HL-60/S4 treated with phorbol 12-myristate 13-acetate at 8.2 ng/mL for 4 days and 3 days (cell line): ENCODE data around the gene MLLT3.
"Not testable (repeated sequence)": the region's sequence is repeated elsewhere in the genome, so short reads cannot be mapped to it uniquely, and the experiment has no call there.

Experiments
- in situ Hi-C: fragments of 300-500 bp; cut with MboI; formaldehyde crosslinking; loops from 2 replicates; pipeline ENCODE4 v1.15.0; 2022; ENCODE audit warnings: low sequenced_read_pairs

MLLT3 gene

DNA sequence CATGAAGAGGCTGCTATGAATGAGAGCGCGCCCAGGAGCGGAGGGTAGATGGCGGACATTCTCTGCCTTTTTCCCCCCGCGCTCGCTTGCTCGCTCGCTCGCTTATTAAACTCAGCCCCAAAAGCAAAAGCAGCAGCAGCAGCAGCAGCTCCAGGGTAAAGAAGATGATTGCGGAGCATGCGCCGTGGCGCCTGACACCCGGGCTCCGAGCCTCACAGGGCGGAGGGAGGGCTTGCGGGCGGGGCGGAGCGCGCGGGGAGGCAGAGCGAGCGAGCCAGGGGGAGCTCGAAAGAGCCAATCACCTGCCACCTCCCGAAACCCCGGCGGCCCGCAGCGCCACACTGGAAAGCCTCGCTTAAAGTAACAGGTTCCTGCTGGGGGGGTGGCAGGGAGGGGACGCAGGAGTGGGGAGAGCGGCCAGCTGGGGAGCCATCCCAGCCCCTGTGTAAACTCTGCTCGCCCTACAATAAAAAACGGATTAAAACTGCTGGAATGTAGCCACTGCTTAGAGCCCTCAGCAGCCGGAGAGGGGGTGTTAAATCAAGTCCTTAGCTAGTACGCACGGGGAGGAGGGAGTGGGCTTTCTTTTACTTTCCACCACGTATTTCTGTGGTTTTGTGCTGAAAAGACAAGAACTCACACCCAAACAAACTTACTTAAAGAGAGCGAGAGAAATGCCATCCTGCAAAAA lies at the start of gene MLLT3:
TSS of gene MLLT3 (minus strand) at position 170 of the 691 bp plus-strand sequence.
- in situ Hi-C loops, result no loop called here

DNA sequence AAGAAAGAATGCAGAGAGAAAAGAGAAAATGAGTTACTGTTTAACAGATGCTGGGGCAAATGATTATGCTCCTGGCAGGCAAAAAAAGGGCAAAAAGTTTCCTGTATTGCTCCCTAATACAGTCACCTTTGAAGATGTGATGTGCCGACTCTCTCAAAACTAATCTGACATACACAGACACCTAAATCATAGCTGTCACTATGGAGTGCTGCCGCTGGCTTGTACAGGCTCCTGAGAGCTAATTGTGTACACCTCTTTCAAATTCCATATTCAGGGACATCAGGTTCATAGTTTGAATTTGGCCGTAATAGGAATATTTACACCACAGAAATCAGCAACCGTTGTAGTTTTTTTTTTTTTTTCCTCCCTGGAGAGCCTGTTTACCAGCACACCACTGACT lies 49.3 kb upstream of the MLLT3 start:
- in situ Hi-C loops, result no loop called here

GRCh38 chr9:20670395-20670794 lies 48.1 kb upstream of the MLLT3 start:
- in situ Hi-C loops, result no loop called here

DNA sequence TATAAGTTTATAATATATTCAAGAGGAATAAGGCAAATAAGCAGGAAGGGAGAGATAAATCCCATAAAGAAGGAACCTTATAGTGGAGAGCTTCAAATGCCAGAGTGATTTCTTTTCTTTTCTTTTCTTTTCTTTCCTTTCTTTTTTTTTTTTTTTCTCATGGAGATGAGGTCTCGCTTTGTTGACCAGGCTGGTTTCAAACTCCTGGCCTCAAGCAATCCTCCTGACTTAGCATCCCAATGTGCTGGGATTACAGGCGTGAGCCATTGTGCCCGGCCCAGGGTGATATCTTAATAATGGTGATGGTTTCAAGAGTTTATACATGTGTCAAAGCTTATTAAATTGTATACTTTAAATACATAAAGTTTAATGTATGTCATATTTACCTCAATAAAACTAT lies 42.2 kb upstream of the MLLT3 start:
- in situ Hi-C loops, result no loop called here

- in situ Hi-C loops, result no loop called here
Observed at GRCh38 chr9:20663133-20663532, 40.8 kb upstream of the MLLT3 start.

- in situ Hi-C loops, result no loop called here
Observed at GRCh38 chr9:20662156-20662555, 39.9 kb upstream of the MLLT3 start.

DNA sequence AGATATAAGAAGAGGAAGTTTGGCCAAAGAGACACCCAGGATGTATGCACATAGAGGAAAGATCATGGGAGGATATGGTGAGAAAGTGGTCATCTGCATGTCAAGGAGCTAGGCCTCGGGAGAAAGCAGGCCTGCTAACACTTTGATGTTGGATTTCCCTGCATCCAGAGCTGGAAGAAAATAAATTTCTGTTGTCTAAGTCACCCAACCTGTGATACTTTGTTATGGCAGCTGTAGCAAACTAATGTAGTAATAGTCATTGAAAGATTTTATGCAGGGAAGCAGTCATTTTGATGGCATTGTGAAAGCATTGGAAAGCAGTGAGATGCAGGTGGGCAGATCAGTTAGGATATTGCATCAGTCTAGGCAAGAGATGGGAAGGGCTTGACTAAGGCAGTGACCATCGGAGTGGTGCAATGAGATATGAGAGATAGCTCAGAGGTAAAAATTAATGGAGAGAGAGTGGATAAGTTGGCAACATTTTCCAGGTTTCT lies 37.2 kb upstream of the MLLT3 start:
- in situ Hi-C loops, result no loop called here

DNA sequence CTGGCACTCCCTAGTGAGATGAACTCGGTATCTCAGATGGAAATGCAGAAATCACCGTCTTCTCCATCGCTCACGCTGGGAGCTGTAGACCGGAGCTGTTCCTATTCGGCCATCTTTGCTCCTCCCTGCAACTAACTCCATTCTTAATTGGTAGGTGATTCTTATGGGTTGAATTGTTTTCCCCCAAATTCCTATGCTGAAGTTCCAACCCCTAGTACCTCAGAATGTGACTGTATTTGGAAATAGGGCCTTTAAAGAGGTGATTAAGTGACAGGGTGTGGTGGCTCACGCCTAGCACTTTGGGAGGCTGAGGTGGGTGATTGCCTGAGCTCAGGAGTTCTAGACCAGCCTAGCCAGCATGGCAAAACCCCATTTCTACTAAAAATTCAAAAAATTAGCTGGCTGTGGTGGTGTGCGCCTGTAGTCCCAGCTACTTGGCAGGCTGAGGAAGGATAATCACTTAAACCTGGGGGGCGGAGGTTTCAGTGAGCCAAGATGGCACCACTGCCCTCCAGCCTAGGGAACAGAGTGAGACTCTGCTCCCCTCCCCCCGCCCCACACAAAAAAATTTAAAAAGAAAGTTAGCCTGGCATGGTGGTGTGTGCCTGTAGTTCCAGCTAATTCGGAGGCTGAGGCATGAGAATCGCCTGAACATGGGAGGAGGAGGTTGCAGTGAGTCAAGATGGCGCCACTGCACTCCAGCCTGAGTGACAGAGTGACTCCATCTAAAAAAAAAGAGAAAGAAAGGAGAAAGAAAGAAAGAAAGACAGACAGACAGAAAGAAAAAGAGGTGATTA lies 36.6 kb upstream of the MLLT3 start:
- in situ Hi-C loops, result no loop called here

DNA sequence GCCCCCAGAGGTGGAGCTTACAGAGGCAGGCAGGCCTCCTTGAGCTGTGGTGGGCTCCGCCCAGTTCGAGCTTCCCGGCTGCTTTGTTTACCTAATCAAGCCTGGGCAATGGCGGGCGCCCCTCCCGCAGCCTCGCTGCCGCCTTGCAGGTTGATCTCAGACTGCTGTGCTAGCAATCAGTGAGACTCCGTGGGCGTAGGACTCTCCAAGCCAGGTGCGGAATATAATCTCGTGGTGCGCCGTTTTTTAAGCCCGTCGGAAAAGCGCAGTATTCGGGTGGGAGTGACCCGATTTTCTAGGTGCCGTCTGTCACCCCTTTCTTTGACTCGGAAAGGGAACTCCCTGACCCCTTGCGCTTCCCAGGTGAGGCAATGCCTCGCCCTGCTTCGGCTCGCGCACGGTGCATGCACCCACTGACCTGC lies 36.0 kb upstream of the MLLT3 start:
- in situ Hi-C loops, result not testable (repeated sequence)

- in situ Hi-C loops, result no loop called here
Observed at GRCh38 chr9:20651939-20652338, 29.6 kb upstream of the MLLT3 start.

- in situ Hi-C loops, result no loop called here
Observed at GRCh38 chr9:20650750-20651299, 28.5 kb upstream of the MLLT3 start.

- in situ Hi-C loops, result no loop called here
Observed at GRCh38 chr9:20650313-20650712, 28.0 kb upstream of the MLLT3 start.

DNA sequence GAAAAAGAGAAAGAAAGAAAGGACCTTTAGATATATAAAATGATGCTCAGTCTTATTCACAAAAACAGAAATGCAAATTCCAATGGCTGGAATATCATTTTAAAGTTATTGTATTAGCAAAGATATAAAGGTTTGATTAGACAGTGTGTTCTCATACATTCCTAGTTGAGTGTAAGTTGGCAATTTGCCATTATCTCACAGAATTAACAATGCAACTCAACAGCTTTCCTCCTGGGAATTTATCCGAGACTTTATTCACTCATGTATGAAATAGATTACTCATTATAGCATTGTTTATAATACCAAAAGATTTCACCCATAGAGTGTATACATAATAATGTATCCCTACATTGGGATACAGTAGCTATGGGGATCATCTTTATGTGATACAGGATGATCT lies 27.1 kb upstream of the MLLT3 start:
- in situ Hi-C loops, result no loop called here

GRCh38 chr9:20646656-20647055 lies 24.4 kb upstream of the MLLT3 start:
- in situ Hi-C loops, result no loop called here

DNA sequence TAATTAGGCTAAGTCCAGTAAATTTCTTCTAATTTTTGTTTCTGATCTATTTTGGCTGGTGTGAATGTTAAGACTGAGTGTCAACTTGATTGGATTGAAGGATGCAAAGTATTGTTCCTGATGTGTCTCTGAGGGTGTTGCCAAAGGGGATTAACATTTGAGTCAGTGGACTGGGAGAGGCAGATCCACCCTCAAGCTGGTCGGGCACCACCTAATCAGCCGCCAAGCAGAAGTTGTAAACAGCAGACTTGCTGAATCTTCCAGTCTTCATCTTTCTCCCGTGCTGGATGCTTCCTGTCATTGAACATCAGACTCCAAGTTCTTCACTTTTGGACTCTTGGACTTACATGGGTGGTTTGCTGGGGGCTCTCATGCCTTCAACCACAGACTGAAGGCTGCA lies 21.4 kb upstream of the MLLT3 start:
- in situ Hi-C loops, result no loop called here

- in situ Hi-C loops, result no loop called here
Observed at GRCh38 chr9:20642045-20642444, 19.7 kb upstream of the MLLT3 start.

- in situ Hi-C loops, result no loop called here
Observed at GRCh38 chr9:20640331-20641187, 18.3 kb upstream of the MLLT3 start.

- in situ Hi-C loops, result no loop called here
Observed at GRCh38 chr9:20636888-20637440, 14.7 kb upstream of the MLLT3 start.

GRCh38 chr9:20634895-20635294 lies 12.6 kb upstream of the MLLT3 start:
- in situ Hi-C loops, result no loop called here

DNA sequence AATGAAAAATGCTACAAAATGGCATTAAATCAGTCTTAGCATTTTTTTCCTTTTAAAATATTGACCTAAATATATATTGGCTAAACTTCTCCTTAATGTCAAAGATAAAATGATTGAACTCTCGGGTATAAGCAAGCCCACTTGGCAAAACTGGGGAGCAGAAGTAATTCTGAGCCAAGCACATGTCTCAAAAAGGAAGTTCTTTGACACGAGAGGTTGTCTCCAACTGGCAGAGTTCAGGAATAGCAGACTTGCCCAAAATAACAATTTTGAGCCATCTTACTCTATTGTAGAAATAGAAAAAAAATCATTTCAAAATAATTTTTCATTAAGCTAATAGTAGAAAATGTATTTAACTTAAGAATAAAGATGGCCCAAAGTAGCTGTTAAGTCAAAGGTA lies 10.4 kb upstream of the MLLT3 start:
- in situ Hi-C loops, result no loop called here
